Activated CD8-positive, alpha-beta memory T cell treated with anti-CD3 and anti-CD28 coated beads, Interleukin-2, amount 50 U/mL, for 48 hours (primary cell): ENCODE measurements around the gene HELQ.
"Not testable (repeated sequence)": the region's sequence is repeated elsewhere in the genome, so short reads cannot be mapped to it uniquely, and the experiment has no call there.

Source experiments
- DNase-seq: peaks from one replicate; pipeline ENCODE4 v3.0.0-alpha.2; 2020

The HELQ gene

GRCh38 chr4:83438719-83439118 is 16.9 kb downstream of the HELQ start:
- no peak for DNase-seq

GRCh38 chr4:83436680-83437079 is 18.9 kb downstream of the HELQ start:
- DNase-seq: no peak

GRCh38 chr4:83431200-83431599 is 24.4 kb downstream of the HELQ start:
- DNase-seq: no peak

- DNase-seq: no peak
Observed at GRCh38 chr4:83418211-83418610, 37.4 kb downstream of the HELQ start.

- no peak for DNase-seq
Observed at GRCh38 chr4:83417566-83417965, 38.1 kb downstream of the HELQ start.

GRCh38 chr4:83413676-83414075 is 41.9 kb downstream of the HELQ start:
- no peak for DNase-seq

- no peak for DNase-seq
Observed at GRCh38 chr4:83408908-83409307, 46.7 kb downstream of the HELQ start.

- DNase-seq: no peak
Observed at GRCh38 chr4:83405844-83406816, 49.5 kb downstream of the HELQ start.

- DNase-seq: not testable (repeated sequence)
Observed at GRCh38 chr4:83398158-83398557, 57.5 kb downstream of the HELQ start.

GRCh38 chr4:83393908-83394307 is 61.7 kb downstream of the HELQ start:
- no peak for DNase-seq

- no peak for DNase-seq
Observed at GRCh38 chr4:83392562-83392961, 63.1 kb downstream of the HELQ start.

- no peak for DNase-seq
Observed at GRCh38 chr4:83390944-83391343, 64.7 kb downstream of the HELQ start.

GRCh38 chr4:83389756-83390505 is 65.7 kb downstream of the HELQ start:
- DNase-seq: no peak

- DNase-seq: no peak
Observed at GRCh38 chr4:83389037-83389720, 66.4 kb downstream of the HELQ start.

- no peak for DNase-seq
Observed at GRCh38 chr4:83388313-83388676, 67.3 kb downstream of the HELQ start.

GRCh38 chr4:83387476-83388312 is 67.9 kb downstream of the HELQ start:
- no peak for DNase-seq

GRCh38 chr4:83387012-83387411 is 68.6 kb downstream of the HELQ start:
- no peak for DNase-seq

- DNase-seq: no peak
Observed at GRCh38 chr4:83382850-83383249, 72.8 kb downstream of the HELQ start.

GRCh38 chr4:83381173-83381572 is 74.5 kb downstream of the HELQ start:
- no peak for DNase-seq

- no peak for DNase-seq
Observed at GRCh38 chr4:83378419-83378818, 77.2 kb downstream of the HELQ start.

GRCh38 chr4:83372931-83373330 is 82.7 kb downstream of the HELQ start:
- DNase-seq: no peak

GRCh38 chr4:83371936-83372335 is 83.7 kb downstream of the HELQ start:
- DNase-seq: no peak

- DNase-seq: no peak
Observed at GRCh38 chr4:83371235-83371634, 84.4 kb downstream of the HELQ start.
